SK-N-SH (cell line): ENCODE results near the gene EIF3K. TPM values are rescaled to one million over a fixed set of nuclear protein-coding genes. Genes with fewer than 3 reads are reported as not detected.
A peak's percentile ranks its signal among the peaks of the same experiment; 100 is the strongest.

Experiments used
- CTCF ChIA-PET: fragments of 300-600, 350-600 bp; formaldehyde crosslinking; extraction: SDS; loops from one replicate; lab custom pipeline; 2021; lab: Yijun Ruan, JAX
- POLR2A ChIA-PET: fragments of 350-600 bp; sonication (Branson Sonifier 250); formaldehyde crosslinking; extraction: SDS; loops from one replicate; lab custom pipeline; 2020; ENCODE audit warnings: antibody characterized with exemption, inconsistent platforms; lab: Yijun Ruan, JAX
- DNase-seq: peaks from one replicate; pipeline ENCODE4 v3.0.0; 2012
- H2AFZ ChIP-seq: fragments of 200-600 bp; sonication (generic); 2 replicates; pipeline ENCODE4 v1.8.1; 2016; ENCODE audit warnings: antibody characterized with exemption, mild to moderate bottlenecking, low read depth
- H3F3A ChIP-seq: fragments of 200-600 bp; sonication (generic); replicated peaks from 2 replicates; pipeline ENCODE3; 2016; ENCODE audit warnings: antibody characterized with exemption, mild to moderate bottlenecking; ENCODE audit not compliant: insufficient read depth
- H3K27ac ChIP-seq, 2 experiments: fragments of 200-500 bp in 1 of 2; fragments of 200-600 bp in 1 of 2; sonication (Bioruptor generic) in 1 of 2; sonication (generic), shearing (Covaris generic) in 1 of 2; 2 replicates each; pipeline versions ENCODE4 v1.5.1 to v1.6.1; 2014 to 2016; ENCODE audit warnings: low read depth in 2 of 2, inconsistent platforms in 1 of 2, low read length in 1 of 2, mild to moderate bottlenecking in 1 of 2, mixed read lengths in 1 of 2
- H3K27me3 ChIP-seq: fragments of 200-600 bp; sonication (generic), shearing (Covaris generic); 2 replicates; pipeline ENCODE4 v1.6.1; 2016; ENCODE audit warnings: mixed run types; ENCODE audit not compliant: insufficient read depth
- H3K36me3 ChIP-seq, 2 experiments: fragments of 200-500 bp in 1 of 2; fragments of 200-600 bp in 1 of 2; sonication (Bioruptor generic) in 1 of 2; sonication (generic) in 1 of 2; replicated peaks in 1 of 2; 2 replicates each; pipeline versions ENCODE3 to v1.5.1; 2014 to 2016; ENCODE audit warnings: low read length in 1 of 2, mild to moderate bottlenecking in 1 of 2; ENCODE audit not compliant: insufficient read depth in 2 of 2, control insufficient read depth in 1 of 2
- H3K4me1 ChIP-seq, 2 experiments: fragments of 200-500 bp in 1 of 2; fragments of 200-600 bp in 1 of 2; sonication (Bioruptor generic) in 1 of 2; sonication (generic), shearing (Covaris generic) in 1 of 2; 2 replicates each; pipeline versions ENCODE4 v1.5.1 to v1.6.1; 2014 to 2016; ENCODE audit warnings: low read depth in 1 of 2, low read length in 1 of 2, mixed run types in 1 of 2; ENCODE audit not compliant: insufficient read depth in 2 of 2, control insufficient read depth in 1 of 2
- H3K4me2 ChIP-seq: fragments of 200-600 bp; sonication (generic), shearing (Covaris generic); 2 replicates; pipeline ENCODE4 v1.6.1; 2017; ENCODE audit warnings: mixed run types
- H3K4me3 ChIP-seq, 2 experiments: fragments of 200-500 bp in 1 of 2; fragments of 200-600 bp in 1 of 2; sonication (Bioruptor generic) in 1 of 2; sonication (generic), shearing (Covaris generic) in 1 of 2; 2 replicates each; pipeline versions ENCODE4 v1.5.1 to v1.8.1; 2014 to 2016; ENCODE audit warnings: low read depth in 2 of 2, inconsistent platforms in 1 of 2, low read length in 1 of 2, mild to moderate bottlenecking in 1 of 2, mixed read lengths in 1 of 2, moderate library complexity in 1 of 2
- H3K79me2 ChIP-seq: fragments of 200-600 bp; sonication (generic); 2 replicates; pipeline ENCODE4 v1.8.1; 2017; ENCODE audit warnings: mild to moderate bottlenecking; ENCODE audit not compliant: insufficient read depth
- H3K9ac ChIP-seq: fragments of 200-600 bp; sonication (generic); 2 replicates; pipeline ENCODE4 v1.6.1; 2017; ENCODE audit warnings: mixed run types
- H3K9me2 ChIP-seq: fragments of 200-600 bp; sonication (generic); 2 replicates; pipeline ENCODE4 v1.6.1; 2017; ENCODE audit warnings: mixed run types
- H3K9me3 ChIP-seq: fragments of 200-600 bp; sonication (generic); 2 replicates; pipeline ENCODE4 v1.6.1; 2017; ENCODE audit warnings: mixed run types, mild to moderate bottlenecking, moderate library complexity
- H4K20me1 ChIP-seq: fragments of 200-600 bp; sonication (generic); 2 replicates; pipeline ENCODE4 v1.6.1; 2017; ENCODE audit warnings: mild to moderate bottlenecking, mixed run types; ENCODE audit not compliant: insufficient read depth
- CHD2 ChIP-seq: fragments of 150-350 bp; IDR thresholded peaks from 2 replicates; pipeline ENCODE4 v1.6.1; 2018; ENCODE audit warnings: low read length; ENCODE audit not compliant: partially characterized antibody
- CTCF ChIP-seq: fragments of 200-600 bp; sonication (generic); IDR thresholded peaks from 2 replicates; pipeline ENCODE4 v1.6.1; 2017; ENCODE audit warnings: antibody characterized with exemption, mild to moderate bottlenecking, moderate library complexity
- EZH2phosphoT487 ChIP-seq: fragments of 200-600 bp; sonication (generic); IDR thresholded peaks from 2 replicates; pipeline ENCODE4 v1.6.1; 2017; ENCODE audit warnings: low read depth, mixed run types, mild to moderate bottlenecking, antibody characterized with exemption, moderate library complexity, borderline replicate concordance
- FOXJ3 ChIP-seq: sonication (generic); formaldehyde crosslinking; IDR thresholded peaks from 2 replicates; pipeline ENCODE4 v1.5.1; 2020; ENCODE audit warnings: mild to moderate bottlenecking, missing genetic modification reagents
- GABPA ChIP-seq: IDR thresholded peaks from 2 replicates; pipeline ENCODE4 v1.4.0; 2012; ENCODE audit warnings: low read depth, mild to moderate bottlenecking
- MAX ChIP-seq: IDR thresholded peaks from 2 replicates; pipeline ENCODE4 v1.4.0; 2012; ENCODE audit warnings: low read depth
- MEF2A ChIP-seq: IDR thresholded peaks from 2 replicates; pipeline ENCODE4 v1.4.0; 2012; ENCODE audit warnings: low read depth, borderline replicate concordance
- MXI1 ChIP-seq: IDR thresholded peaks from 2 replicates; pipeline ENCODE4 v1.6.1; 2012; ENCODE audit warnings: mild to moderate bottlenecking, low read depth, low read length, improper control_type of control experiment
- NFIC ChIP-seq: IDR thresholded peaks from 2 replicates; pipeline ENCODE4 v1.4.0; 2012; ENCODE audit warnings: borderline replicate concordance
- NRF1 ChIP-seq: IDR thresholded peaks from 2 replicates; pipeline ENCODE4 v1.6.1; 2012; ENCODE audit warnings: low read depth, mild to moderate bottlenecking, low read length
- PBX3 ChIP-seq: IDR thresholded peaks from 2 replicates; pipeline ENCODE4; 2012
- POLR2AphosphoS5 ChIP-seq: IDR thresholded peaks from 2 replicates; pipeline ENCODE4 v1.6.1; 2012; ENCODE audit warnings: low read depth, low read length
- RAD21 ChIP-seq: IDR thresholded peaks from 2 replicates; pipeline ENCODE4 v1.6.1; 2012; ENCODE audit warnings: mild to moderate bottlenecking, low read length
- RCOR1 ChIP-seq: fragments of 150-350 bp; IDR thresholded peaks from 2 replicates; pipeline ENCODE4 v1.6.1; 2017; ENCODE audit warnings: antibody characterized with exemption, low read length
- RXRA ChIP-seq: IDR thresholded peaks from 2 replicates; pipeline ENCODE4 v1.4.0; 2012; ENCODE audit warnings: low read depth, mild to moderate bottlenecking, borderline replicate concordance
- SIN3A ChIP-seq: IDR thresholded peaks from 2 replicates; pipeline ENCODE4 v1.6.1; 2012; ENCODE audit warnings: low read depth, mild to moderate bottlenecking, low read length, moderate library complexity, borderline replicate concordance
- TCF12 ChIP-seq: IDR thresholded peaks from 2 replicates; pipeline ENCODE4 v1.4.0; 2012
- TEAD4 ChIP-seq: IDR thresholded peaks from 2 replicates; pipeline ENCODE4 v1.4.0; 2012; ENCODE audit warnings: mild to moderate bottlenecking, borderline replicate concordance; ENCODE audit not compliant: insufficient read depth
- USF2 ChIP-seq: fragments of 150-350 bp; IDR thresholded peaks from 2 replicates; pipeline ENCODE4 v1.6.1; 2017; ENCODE audit warnings: antibody characterized with exemption, low read length, low read depth, borderline replicate concordance
- YY1 ChIP-seq: IDR thresholded peaks from 2 replicates; pipeline ENCODE4 v1.4.0; 2012; ENCODE audit warnings: low read depth, mild to moderate bottlenecking
- WGBS: methylation state at CpG from one replicate; pipeline ENCODE4 v1.1.6; 2017; ENCODE audit warnings: low lambda C conversion rate; 5-methylcytosine and 5-hydroxymethylcytosine counted together
- polyA plus RNA-seq, 3 experiments: library from polyadenylated mRNA; depleted of rRNA; stranded (reverse); fragments of >200 nt; gene quantifications; 2 replicates each; pipeline ENCODE4 v1.2.3, GENCODE V29; 2012

EIF3K gene
- polyA plus RNA-seq, 1 of the 3 experiments (the other 2 are of a cell fraction): 484 TPM

GRCh38 chr19:38663957-38664502 is 45.0 kb downstream of the EIF3K start (continued):
- no peak for TF ChIP-seq MAX
- TF ChIP-seq RCOR1: no peak
- TF ChIP-seq MXI1: no peak
- TF ChIP-seq TCF12: no peak
- no peak for TF ChIP-seq NRF1
- TF ChIP-seq RAD21: no peak
- TF ChIP-seq YY1: no peak
- no peak for TF ChIP-seq RXRA
- no peak for TF ChIP-seq NFIC

- Histone ChIP-seq H3K4me1 (peaks cover 43 to 76% of the 10 kb centered on the region in 2 experiments), H2AFZ (no peak overlapping the region), H3K9me2 (no peaks in the 10 kb centered on the region), H3K4me2 (peak overlapping the region; percentile 69), H3F3A (peaks cover 38% of the 10 kb centered on the region), H3K27me3 (no peaks in the 10 kb centered on the region), H3K36me3 (peaks cover 3 to 12% of the 10 kb centered on the region in 2 experiments), H3K27ac (peak overlapping the region; percentile 81 to 86), H3K4me3 (no peak overlapping the region), H3K79me2 (peaks cover 100% of the 10 kb centered on the region), H3K9me3 (no peaks in the 10 kb centered on the region)
- DNase-seq: no peak
- CTCF ChIA-PET: interaction anchor here (1.3 kb wide), 1 partner anchor 15 kb away, joined by 3 read pairs; no protein-coding TSS in a partner anchor
- POLR2A ChIA-PET: interaction anchor here (0.8 to 2.2 kb wide), 2 partner anchors 17 to 26 kb away, joined by 3 to 10 read pairs; partner anchors contain the start of gene ACTN4
- WGBS: 70% methylated on average over 6 of the region's 7 CpGs
- no peak for TF ChIP-seq POLR2AphosphoS5
- no peak for TF ChIP-seq GABPA
- no peak for TF ChIP-seq RAD21
- no peak for TF ChIP-seq NRF1
- no peak for TF ChIP-seq CHD2
- no peak for TF ChIP-seq MXI1
- no peak for TF ChIP-seq SIN3A
- TF ChIP-seq RXRA: no peak
- TF ChIP-seq PBX3: no peak
- TF ChIP-seq MEF2A: no peak
- TF ChIP-seq USF2: no peak
- no peak for TF ChIP-seq FOXJ3 (CRISPR knock-in tag)
- TF ChIP-seq NFIC: no peak
- TF ChIP-seq CTCF: no peak
- TF ChIP-seq EZH2phosphoT487: no peak
- TF ChIP-seq TEAD4: no peak
- TF ChIP-seq, all 33 proteins: peak for 0
- H3K9ac ChIP-seq: peak overlapping the region; percentile 48; the same call in 1 of the 2 replicates
- peaks cover 47% of the 10 kb centered on the region for H4K20me1 ChIP-seq
These were observed 45.7 kb downstream of the EIF3K start for GRCh38 chr19:38664503-38665211.
